Measurements from ENCODE around the gene HOXA6.

Gene HOXA6

GRCh38 chr7:27184337-27185012, 36.9 kb upstream of the HOXA6 start:
- peak in 1 of 2 experiments; percentile 40 for DNase-seq (ENCODE audit: low read depth in 1 of 2, low spot score in 1 of 2)
- H3K4me3 ChIP-seq (replicated peaks; ENCODE audit: insufficient read depth, low read length), result peak overlapping the region; percentile 54

GRCh38 chr7:27183682-27184336, 36.2 kb upstream of the HOXA6 start:
- TF ChIP-seq, protein P1, sequence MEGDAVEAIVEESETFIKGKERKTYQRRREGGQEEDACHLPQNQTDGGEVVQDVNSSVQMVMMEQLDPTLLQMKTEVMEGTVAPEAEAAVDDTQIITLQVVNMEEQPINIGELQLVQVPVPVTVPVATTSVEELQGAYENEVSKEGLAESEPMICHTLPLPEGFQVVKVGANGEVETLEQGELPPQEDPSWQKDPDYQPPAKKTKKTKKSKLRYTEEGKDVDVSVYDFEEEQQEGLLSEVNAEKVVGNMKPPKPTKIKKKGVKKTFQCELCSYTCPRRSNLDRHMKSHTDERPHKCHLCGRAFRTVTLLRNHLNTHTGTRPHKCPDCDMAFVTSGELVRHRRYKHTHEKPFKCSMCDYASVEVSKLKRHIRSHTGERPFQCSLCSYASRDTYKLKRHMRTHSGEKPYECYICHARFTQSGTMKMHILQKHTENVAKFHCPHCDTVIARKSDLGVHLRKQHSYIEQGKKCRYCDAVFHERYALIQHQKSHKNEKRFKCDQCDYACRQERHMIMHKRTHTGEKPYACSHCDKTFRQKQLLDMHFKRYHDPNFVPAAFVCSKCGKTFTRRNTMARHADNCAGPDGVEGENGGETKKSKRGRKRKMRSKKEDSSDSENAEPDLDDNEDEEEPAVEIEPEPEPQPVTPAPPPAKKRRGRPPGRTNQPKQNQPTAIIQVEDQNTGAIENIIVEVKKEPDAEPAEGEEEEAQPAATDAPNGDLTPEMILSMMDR (IDR thresholded peaks at IDR 0.05; ENCODE audit: insufficient read depth, low read length), result no peak
- TF ChIP-seq, protein P2, sequence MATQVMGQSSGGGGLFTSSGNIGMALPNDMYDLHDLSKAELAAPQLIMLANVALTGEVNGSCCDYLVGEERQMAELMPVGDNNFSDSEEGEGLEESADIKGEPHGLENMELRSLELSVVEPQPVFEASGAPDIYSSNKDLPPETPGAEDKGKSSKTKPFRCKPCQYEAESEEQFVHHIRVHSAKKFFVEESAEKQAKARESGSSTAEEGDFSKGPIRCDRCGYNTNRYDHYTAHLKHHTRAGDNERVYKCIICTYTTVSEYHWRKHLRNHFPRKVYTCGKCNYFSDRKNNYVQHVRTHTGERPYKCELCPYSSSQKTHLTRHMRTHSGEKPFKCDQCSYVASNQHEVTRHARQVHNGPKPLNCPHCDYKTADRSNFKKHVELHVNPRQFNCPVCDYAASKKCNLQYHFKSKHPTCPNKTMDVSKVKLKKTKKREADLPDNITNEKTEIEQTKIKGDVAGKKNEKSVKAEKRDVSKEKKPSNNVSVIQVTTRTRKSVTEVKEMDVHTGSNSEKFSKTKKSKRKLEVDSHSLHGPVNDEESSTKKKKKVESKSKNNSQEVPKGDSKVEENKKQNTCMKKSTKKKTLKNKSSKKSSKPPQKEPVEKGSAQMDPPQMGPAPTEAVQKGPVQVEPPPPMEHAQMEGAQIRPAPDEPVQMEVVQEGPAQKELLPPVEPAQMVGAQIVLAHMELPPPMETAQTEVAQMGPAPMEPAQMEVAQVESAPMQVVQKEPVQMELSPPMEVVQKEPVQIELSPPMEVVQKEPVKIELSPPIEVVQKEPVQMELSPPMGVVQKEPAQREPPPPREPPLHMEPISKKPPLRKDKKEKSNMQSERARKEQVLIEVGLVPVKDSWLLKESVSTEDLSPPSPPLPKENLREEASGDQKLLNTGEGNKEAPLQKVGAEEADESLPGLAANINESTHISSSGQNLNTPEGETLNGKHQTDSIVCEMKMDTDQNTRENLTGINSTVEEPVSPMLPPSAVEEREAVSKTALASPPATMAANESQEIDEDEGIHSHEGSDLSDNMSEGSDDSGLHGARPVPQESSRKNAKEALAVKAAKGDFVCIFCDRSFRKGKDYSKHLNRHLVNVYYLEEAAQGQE (IDR thresholded peaks at IDR 0.05; ENCODE audit: insufficient replicate concordance, low read depth), result peak; percentile 13
- peak overlapping the region; percentile 54 for H3K4me3 ChIP-seq (replicated peaks; ENCODE audit: insufficient read depth, low read length)
- no peak for DNase-seq (ENCODE audit: low read depth in 1 of 2, low spot score in 1 of 2)
- H3K27ac ChIP-seq (replicated peaks), result no peak overlapping the region
- peaks cover 65% of the 10 kb centered on the region for H3K27me3 ChIP-seq (ENCODE audit: insufficient read depth, poor library complexity, severe bottlenecking)

More at GRCh38 chr7:27184337-27185012, 36.9 kb upstream of the HOXA6 start:
- no peak overlapping the region for H3K27ac ChIP-seq (replicated peaks)
- peaks cover 63% of the 10 kb centered on the region for H3K27me3 ChIP-seq (ENCODE audit: insufficient read depth, poor library complexity, severe bottlenecking)
- TF ChIP-seq GABPA (IDR thresholded peaks at IDR 0.05; ENCODE audit: low read depth) (no peak), POLR2AphosphoS5 (IDR thresholded peaks at IDR 0.05; ENCODE audit: low read depth) (0 out of 2 replicates have a peak, but pooled peaks have one; percentile 20), SPI1 (IDR thresholded peaks at IDR 0.05; ENCODE audit: borderline replicate concordance, low read depth) (no peak)
- TF ChIP-seq, protein P2 (IDR thresholded peaks at IDR 0.05; ENCODE audit: insufficient replicate concordance, low read depth), result peak; percentile 32
- TF ChIP-seq, protein P1 (IDR thresholded peaks at IDR 0.05; ENCODE audit: insufficient read depth, low read length), result no peak

- Histone ChIP-seq H3K27ac (replicated peaks) (no peak overlapping the region), H3K4me3 (replicated peaks; ENCODE audit: insufficient read depth, low read length) (no peak overlapping the region), H3K27me3 (ENCODE audit: insufficient read depth, poor library complexity, severe bottlenecking) (peaks cover 60% of the 10 kb centered on the region)
- TF ChIP-seq, protein P2 (IDR thresholded peaks at IDR 0.05; ENCODE audit: insufficient replicate concordance, low read depth), result no peak
- no peak for TF ChIP-seq GABPA (IDR thresholded peaks at IDR 0.05; ENCODE audit: low read depth)
- TF ChIP-seq, protein P1 (IDR thresholded peaks at IDR 0.05; ENCODE audit: insufficient read depth, low read length), result no peak
- TF ChIP-seq POLR2AphosphoS5 (IDR thresholded peaks at IDR 0.05; ENCODE audit: low read depth), result no peak
- TF ChIP-seq SPI1 (IDR thresholded peaks at IDR 0.05; ENCODE audit: borderline replicate concordance, low read depth), result no peak
- no peak for DNase-seq (ENCODE audit: low read depth in 1 of 2, low spot score in 1 of 2)
Observed at GRCh38 chr7:27182861-27183681, 35.5 kb upstream of the HOXA6 start.
